K562 (cell line): ENCODE measurements around the gene CCL3. TPM values are rescaled to one million over a fixed set of nuclear protein-coding genes. Genes with fewer than 3 reads are reported as not detected.

Experiments
- ATAC-seq: fragments of 200-7000 bp; cut with Tn5 transposase; 3 replicates; pipeline ENCODE4 v1.9.1; 2020; ENCODE audit warnings: moderate library complexity
- BruUV-seq: library from RNA; stranded (reverse); fragments of 400-500 nt; replicated peaks from 2 replicates; lab custom pipeline; 2021; lab: Mats Ljungman, UMichigan
- CTCF ChIA-PET: fragments of 300-600 bp; formaldehyde crosslinking; extraction: SDS; loops from one replicate; lab custom pipeline; 2021; ENCODE audit warnings: low intra/inter-chr PET ratio; lab: Yijun Ruan, JAX
- POLR2A ChIA-PET: fragments of 300-600, 350-650 bp; sonication (Branson Sonifier 250); formaldehyde crosslinking; extraction: SDS; loops from one replicate; lab custom pipeline; 2021; ENCODE audit warnings: antibody characterized with exemption, inconsistent platforms; lab: Yijun Ruan, JAX
- DNase-seq, 4 experiments: peaks; one replicate each; pipeline versions ENCODE4 v3.0.0 to v3.0.0-alpha.2; 2011 to 2018; ENCODE audit warnings: low spot score in 3 of 4, mixed read lengths in 3 of 4; ENCODE audit errors: extremely low read depth in 1 of 4
- FAIRE-seq: peaks from 2 replicates; lab custom pipeline; 2011; peaks lifted over from hg19 to GRCh38; lab: Jason Lieb, UNC
- H2AFZ ChIP-seq: 2 replicates; pipeline ENCODE4 v1.6.0; 2011; ENCODE audit warnings: low read depth, low read length, control low read depth, inconsistent platforms
- H3K27ac ChIP-seq: fragments of 200-600 bp; 3 replicates; pipeline ENCODE4 v1.8.0; 2011; ENCODE audit warnings: low read depth, mild to moderate bottlenecking, control low read depth, inconsistent platforms, low read length, moderate library complexity, mixed read lengths; ENCODE audit errors: extremely low read depth
- H3K27me3 ChIP-seq, 2 experiments: fragments of 300-600 bp in 1 of 2; 2 replicates in 1 of 2; 3 replicates in 1 of 2; pipeline versions ENCODE4 v1.6.0 to v1.8.0; 2011; ENCODE audit warnings: inconsistent platforms in 2 of 2, low read length in 2 of 2, mild to moderate bottlenecking in 1 of 2, mixed read lengths in 1 of 2, moderate library complexity in 1 of 2; ENCODE audit not compliant: control insufficient read depth in 2 of 2, insufficient read depth in 2 of 2
- H3K36me3 ChIP-seq: fragments of 300-600 bp; 3 replicates; pipeline ENCODE4 v1.8.0; 2011; ENCODE audit warnings: mild to moderate bottlenecking, low read length, inconsistent platforms; ENCODE audit not compliant: control insufficient read depth, insufficient read depth
- H3K4me1 ChIP-seq, 2 experiments: fragments of 200-600 bp in 1 of 2; replicated peaks in 1 of 2; 2 replicates in 1 of 2; 3 replicates in 1 of 2; pipeline versions ENCODE4 v1.5.1 to v1.8.0; 2011; ENCODE audit warnings: inconsistent platforms in 2 of 2, low read length in 2 of 2, mild to moderate bottlenecking in 1 of 2, mixed read lengths in 1 of 2, moderate library complexity in 1 of 2; ENCODE audit not compliant: control insufficient read depth in 2 of 2, insufficient read depth in 2 of 2
- H3K4me2 ChIP-seq: 2 replicates; pipeline ENCODE4 v1.6.1; 2011; ENCODE audit warnings: low read length, control low read depth, inconsistent platforms, mixed read lengths; ENCODE audit not compliant: insufficient read depth
- H3K4me3 ChIP-seq: fragments of 200-600 bp; sonication (generic), shearing (Covaris generic); 2 replicates; pipeline ENCODE4 v1.5.1; 2016; ENCODE audit warnings: control low read depth, inconsistent platforms
- H3K79me2 ChIP-seq: fragments of 200-600 bp; 3 replicates; pipeline ENCODE4 v1.8.0; 2011; ENCODE audit warnings: low read length, inconsistent platforms; ENCODE audit not compliant: control insufficient read depth, insufficient read depth
- H3K9ac ChIP-seq, 2 experiments: 2 replicates each; pipeline versions ENCODE4 v1.6.0 to v1.6.1; 2011; ENCODE audit warnings: low read depth in 2 of 2, low read length in 2 of 2, control low read depth in 1 of 2, inconsistent platforms in 1 of 2, mild to moderate bottlenecking in 1 of 2, mixed read lengths in 1 of 2; ENCODE audit not compliant: insufficient read depth in 1 of 2
- H3K9me1 ChIP-seq: one replicate; pipeline ENCODE4 v1.6.0; 2011; ENCODE audit warnings: inconsistent platforms, mild to moderate bottlenecking, low read length, moderate library complexity; ENCODE audit not compliant: control insufficient read depth, insufficient read depth
- H3K9me3 ChIP-seq: replicated peaks from 2 replicates; pipeline ENCODE4 v1.5.1; 2011; ENCODE audit warnings: low read depth, low read length, inconsistent platforms; ENCODE audit not compliant: control insufficient read depth, insufficient read depth
- H4K20me1 ChIP-seq: replicated peaks from 2 replicates; pipeline ENCODE4 v1.6.1; 2011; ENCODE audit warnings: low read length, inconsistent platforms, mixed read lengths; ENCODE audit not compliant: control insufficient read depth, insufficient read depth
- ETS2 ChIP-seq: IDR thresholded peaks from 2 replicates; pipeline ENCODE4 v1.6.1; 2016; ENCODE audit warnings: borderline replicate concordance, missing genetic modification characterization, mild to moderate bottlenecking, moderate library complexity, missing compliant biosample characterization; ENCODE audit not compliant: poor library complexity, severe bottlenecking
- MCM2 ChIP-seq: fragments of 450-650 bp; IDR thresholded peaks from 2 replicates; pipeline ENCODE4 v1.6.1; 2017; ENCODE audit warnings: low read depth, mild to moderate bottlenecking
- NELFE ChIP-seq: IDR thresholded peaks from 2 replicates; pipeline ENCODE4 v1.6.1; 2011; ENCODE audit warnings: mild to moderate bottlenecking; ENCODE audit not compliant: insufficient read depth, insufficient read length
- TGIF2 ChIP-seq: sonication (generic); formaldehyde crosslinking; IDR thresholded peaks from 2 replicates; pipeline ENCODE4 v1.8.1; 2022; ENCODE audit warnings: mild to moderate bottlenecking, missing genetic modification reagents, moderate library complexity
- WGBS: fragments of 100-300 bp; shearing (Covaris generic); methylation state at CpG from one replicate; pipeline ENCODE4 v1.1.6; 2016; ENCODE audit warnings: low coverage, mixed read lengths; ENCODE audit not compliant: insufficient coverage; ENCODE audit errors: missing lambda C conversion rate; 5-methylcytosine and 5-hydroxymethylcytosine counted together
- in situ Hi-C: fragments of 300-500 bp; cut with MboI; formaldehyde crosslinking; loops from 4 replicates; pipeline ENCODE4 v1.15.0; 2018; ENCODE audit warnings: inconsistent platforms, mixed read lengths
- intact Hi-C: fragments of 100-400 bp; cut with micrococcal nuclease; formaldehyde crosslinking; loops from 2 replicates; pipeline ENCODE4 v1.14.2; 2022
- polyA plus RNA-seq, 8 experiments: library from polyadenylated mRNA; depleted of rRNA in 4 of 8; stranded (reverse) in 5 of 8; unstranded in 3 of 8; fragments of >200 nt; fragmentation: Nextera tagmentation in 2 of 8; fragmentation: Illumina TruSeq in 1 of 8; extraction: Ambion mirVana in 2 of 8; extraction: Trizol in 1 of 8; gene quantifications; 2 replicates each; pipeline versions ENCODE4 v1.2.1 to v1.2.3, GENCODE V29; 2011 to 2014; ENCODE audit warnings: inconsistent platforms in 1 of 8, missing spikeins in 1 of 8
- total RNA-seq, 7 experiments: library from RNA; depleted of rRNA in 6 of 7; stranded (reverse); fragments of >200 nt in 6 of 7; fragmentation: Illumina TruSeq in 2 of 7; extraction: Trizol in 2 of 7; gene quantifications; 2 replicates each; pipeline versions ENCODE4 v1.2.1 to v1.2.3, GENCODE V29; 2011 to 2021; ENCODE audit warnings: low replicate concordance in 1 of 7

The CCL3 gene
- total and polyA plus RNA-seq, 9 of the 15 experiments (the other 6 are each of a cell fraction or from before 2014, with no cell fraction given) = 0.58 TPM; not detected in 8

DNA sequence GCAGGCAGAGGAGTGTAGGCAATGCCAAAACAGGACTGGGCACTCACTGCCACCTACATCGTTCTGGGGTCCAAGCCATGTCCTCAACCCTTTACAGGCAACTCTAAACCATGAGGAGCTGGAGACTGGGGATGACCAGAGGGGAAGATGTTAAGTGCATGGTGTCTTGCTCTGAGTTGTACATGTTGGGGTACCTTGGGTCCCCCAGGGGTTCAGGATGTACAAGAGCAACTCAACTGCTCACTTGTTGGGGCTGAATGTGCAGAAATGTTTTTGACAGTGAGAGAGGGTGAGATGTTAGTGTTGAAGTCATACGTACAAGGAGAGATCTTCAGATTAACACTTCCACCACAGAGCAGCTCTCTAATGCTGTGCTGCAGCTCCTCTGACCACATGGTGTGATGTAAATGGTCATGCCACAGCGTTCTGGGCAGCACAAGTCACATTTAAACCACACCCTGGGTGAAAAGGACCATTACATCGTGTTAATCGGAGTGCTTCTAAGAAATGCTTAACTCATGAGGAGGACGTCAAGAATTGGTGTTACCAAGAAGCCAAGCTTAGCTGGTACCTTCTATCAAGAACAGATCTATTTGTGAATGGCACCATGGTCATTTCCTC is 23.5 kb downstream of the CCL3 start:
- POLR2A ChIA-PET = no interaction called here
- no peaks in the 10 kb centered on the region for H3K36me3 ChIP-seq
- no peak overlapping the region for H3K27ac ChIP-seq
- ATAC-seq = no peak
- H3K9me1 ChIP-seq = no peaks in the 10 kb centered on the region
- in situ Hi-C loops (no loop called here), intact Hi-C loops (no loop called here)
- H3K4me1 ChIP-seq = no peaks in the 10 kb centered on the region; a peak in 1 of 5 replicates
- no peaks in the 10 kb centered on the region for H4K20me1 ChIP-seq
- TF ChIP-seq TGIF2 (CRISPR knock-in tag) (no peak), ETS2 (tag) (no peak)
- no TSS peak for BruUV-seq
- no peak overlapping the region for H2AFZ ChIP-seq
- H3K4me3 ChIP-seq = no peak overlapping the region
- H3K27me3 ChIP-seq = peaks cover 0 to 13% of the 10 kb centered on the region in 2 experiments; a peak in 1 of 5 replicates
- no peak for DNase-seq
- no peak overlapping the region for H3K4me2 ChIP-seq
- FAIRE-seq = no peak
- H3K9ac ChIP-seq = no peak overlapping the region
- CTCF ChIA-PET = no interaction called here
- H3K79me2 ChIP-seq = no peaks in the 10 kb centered on the region
- 1% methylated on average over 6 of the region's 6 CpGs for WGBS
- no peaks in the 10 kb centered on the region for H3K9me3 ChIP-seq

GRCh38 chr17:36063786-36064541 is 26.0 kb downstream of the CCL3 start, which contains the start of gene CCL18:
Gene CCL18 (plus strand): TSS chr17:36064272. CDS start chr17:36064343, 71 bp downstream.
- 0% methylated on average over 5 of the region's 5 CpGs for WGBS
- TF ChIP-seq MCM2 = no peak
- TF ChIP-seq NELFE = no peak

More at GRCh38 chr17:36063786-36064541, 26.0 kb downstream of the CCL3 start, which contains the start of gene CCL18:
- BruUV-seq = no TSS peak
- FAIRE-seq = no peak
- Histone ChIP-seq H3K79me2 (no peaks in the 10 kb centered on the region), H3K9me1 (no peaks in the 10 kb centered on the region), H3K4me2 (no peak within 1 kb of the TSS), H3K4me3 (no peak within 1 kb of the TSS), H3K9me3 (no peaks in the 10 kb centered on the region), H3K27me3 (peaks cover 0 to 4% of the 10 kb centered on the region in 2 experiments; a peak in 2 of 5 replicates), H3K4me1 (no peaks in the 10 kb centered on the region; a peak in 1 of 5 replicates), H3K27ac (no peak within 1 kb of the TSS), H3K9ac (no peak within 1 kb of the TSS), H2AFZ (no peak within 1 kb of the TSS), H3K36me3 (no peaks in the 10 kb centered on the region), H4K20me1 (no peaks in the 10 kb centered on the region)
- no peak for ATAC-seq
- in situ Hi-C loops = no loop called here
- intact Hi-C loops = no loop called here
- no peak for DNase-seq
- POLR2A ChIA-PET = no interaction called here
- CTCF ChIA-PET = no interaction called here
